Choroid plexus epithelial cell (primary cell): ENCODE results near the gene EEF2K.
"Not testable (repeated sequence)": the region's sequence is repeated elsewhere in the genome, so short reads cannot be mapped to it uniquely, and the experiment has no call there.

ENCODE experiments used
- DNase-seq: peaks from one replicate; pipeline ENCODE4 v3.0.0-alpha.2; 2010; ENCODE audit warnings: low read depth
- H3K4me3 ChIP-seq: 2 replicates; pipeline ENCODE4 v1.5.1; 2011; ENCODE audit warnings: low read depth, mild to moderate bottlenecking, control low read depth, low read length, moderate library complexity
- TF ChIP-seq, protein P1 (sequence below): conservative IDR thresholded peaks from 2 replicates; pipeline ENCODE4 v1.5.1; 2011; ENCODE audit warnings: low read depth, mild to moderate bottlenecking, control low read depth, inconsistent platforms, low read length, moderate library complexity

The EEF2K gene

DNA sequence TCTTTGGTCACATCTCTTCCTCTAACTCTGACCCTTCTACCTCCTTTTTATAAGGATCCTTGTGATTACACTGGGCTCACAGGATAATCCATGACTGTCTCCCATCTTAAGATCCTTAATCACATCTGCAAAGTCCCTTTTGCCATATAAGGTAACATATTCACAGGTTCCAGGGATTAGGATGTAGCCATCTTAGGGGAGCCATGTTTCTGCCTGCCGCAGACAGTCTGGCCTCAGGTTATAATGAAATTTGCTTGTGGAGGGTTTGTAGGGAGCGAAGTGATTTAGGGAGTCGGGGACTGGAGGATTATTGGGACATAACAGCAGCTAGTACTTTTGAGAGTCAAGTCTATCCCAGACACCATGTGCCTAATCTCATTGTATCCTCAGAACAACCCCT, 7.7 kb downstream of the EEF2K start:
- H3K4me3 ChIP-seq, result no peak overlapping the region
- DNase-seq, result no peak
- TF ChIP-seq, protein P1, sequence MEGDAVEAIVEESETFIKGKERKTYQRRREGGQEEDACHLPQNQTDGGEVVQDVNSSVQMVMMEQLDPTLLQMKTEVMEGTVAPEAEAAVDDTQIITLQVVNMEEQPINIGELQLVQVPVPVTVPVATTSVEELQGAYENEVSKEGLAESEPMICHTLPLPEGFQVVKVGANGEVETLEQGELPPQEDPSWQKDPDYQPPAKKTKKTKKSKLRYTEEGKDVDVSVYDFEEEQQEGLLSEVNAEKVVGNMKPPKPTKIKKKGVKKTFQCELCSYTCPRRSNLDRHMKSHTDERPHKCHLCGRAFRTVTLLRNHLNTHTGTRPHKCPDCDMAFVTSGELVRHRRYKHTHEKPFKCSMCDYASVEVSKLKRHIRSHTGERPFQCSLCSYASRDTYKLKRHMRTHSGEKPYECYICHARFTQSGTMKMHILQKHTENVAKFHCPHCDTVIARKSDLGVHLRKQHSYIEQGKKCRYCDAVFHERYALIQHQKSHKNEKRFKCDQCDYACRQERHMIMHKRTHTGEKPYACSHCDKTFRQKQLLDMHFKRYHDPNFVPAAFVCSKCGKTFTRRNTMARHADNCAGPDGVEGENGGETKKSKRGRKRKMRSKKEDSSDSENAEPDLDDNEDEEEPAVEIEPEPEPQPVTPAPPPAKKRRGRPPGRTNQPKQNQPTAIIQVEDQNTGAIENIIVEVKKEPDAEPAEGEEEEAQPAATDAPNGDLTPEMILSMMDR, result no peak

DNA sequence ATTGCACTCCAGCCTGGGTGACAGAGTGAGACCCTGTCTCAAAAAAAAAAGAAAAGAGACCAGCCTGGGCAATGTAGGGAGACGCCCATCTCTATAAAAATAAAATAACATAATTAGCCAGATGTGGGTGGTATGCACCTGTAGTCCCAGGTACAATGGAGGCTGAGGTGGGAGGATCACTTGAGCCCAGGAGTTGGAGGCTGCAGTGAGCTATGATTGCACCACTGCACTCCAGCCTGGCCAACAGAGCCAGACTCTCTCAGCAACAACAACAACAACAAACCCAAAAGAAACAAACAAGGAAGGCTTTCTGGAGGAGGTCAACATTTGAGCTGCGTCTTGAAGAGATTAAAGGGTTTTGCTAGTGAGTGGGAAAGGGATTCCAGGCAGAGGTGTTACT, 8.3 kb downstream of the EEF2K start:
- TF ChIP-seq, protein P1, result no peak
- no peak overlapping the region for H3K4me3 ChIP-seq
- no peak for DNase-seq

- no peak overlapping the region for H3K4me3 ChIP-seq
- TF ChIP-seq, protein P1, result no peak
- DNase-seq, result no peak
Measured at GRCh38 chr16:22214889-22215288, 8.8 kb downstream of the EEF2K start.

DNA sequence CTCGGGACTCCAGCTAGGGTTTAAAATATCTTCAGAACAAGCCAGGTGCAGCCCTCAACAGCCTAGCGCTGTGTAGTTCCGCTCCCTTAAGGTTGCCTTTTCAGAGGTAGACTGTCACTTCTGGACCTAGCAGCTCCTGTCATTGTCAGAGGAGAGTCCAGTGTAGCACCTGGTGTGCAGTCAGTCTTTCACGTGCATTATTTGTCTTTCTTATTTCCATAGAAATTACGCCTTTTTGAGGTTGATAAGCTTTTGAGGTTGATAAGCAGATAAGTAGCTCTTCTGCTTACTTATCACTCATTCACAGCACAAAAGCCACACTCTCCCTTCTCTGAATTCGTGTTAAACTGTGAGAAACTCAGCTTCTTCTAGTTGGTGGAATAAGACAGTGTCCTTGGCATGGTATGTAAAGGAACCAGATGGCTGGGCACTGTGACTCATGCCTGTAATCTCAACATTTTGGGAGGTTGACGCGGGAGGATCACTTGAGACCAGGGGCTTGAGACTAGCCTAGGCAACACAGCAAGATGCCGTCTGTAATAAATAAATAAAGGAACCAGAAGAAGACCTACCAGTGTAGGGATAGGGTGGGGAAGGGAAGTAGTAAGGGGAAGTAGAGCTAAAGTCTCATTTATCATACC, 10.2 kb downstream of the EEF2K start:
- no peak for DNase-seq
- H3K4me3 ChIP-seq, result no peak overlapping the region
- TF ChIP-seq, protein P1, result no peak

- not testable (repeated sequence) for H3K4me3 ChIP-seq
Measured at GRCh38 chr16:22216832-22217225, 10.8 kb downstream of the EEF2K start.

DNA sequence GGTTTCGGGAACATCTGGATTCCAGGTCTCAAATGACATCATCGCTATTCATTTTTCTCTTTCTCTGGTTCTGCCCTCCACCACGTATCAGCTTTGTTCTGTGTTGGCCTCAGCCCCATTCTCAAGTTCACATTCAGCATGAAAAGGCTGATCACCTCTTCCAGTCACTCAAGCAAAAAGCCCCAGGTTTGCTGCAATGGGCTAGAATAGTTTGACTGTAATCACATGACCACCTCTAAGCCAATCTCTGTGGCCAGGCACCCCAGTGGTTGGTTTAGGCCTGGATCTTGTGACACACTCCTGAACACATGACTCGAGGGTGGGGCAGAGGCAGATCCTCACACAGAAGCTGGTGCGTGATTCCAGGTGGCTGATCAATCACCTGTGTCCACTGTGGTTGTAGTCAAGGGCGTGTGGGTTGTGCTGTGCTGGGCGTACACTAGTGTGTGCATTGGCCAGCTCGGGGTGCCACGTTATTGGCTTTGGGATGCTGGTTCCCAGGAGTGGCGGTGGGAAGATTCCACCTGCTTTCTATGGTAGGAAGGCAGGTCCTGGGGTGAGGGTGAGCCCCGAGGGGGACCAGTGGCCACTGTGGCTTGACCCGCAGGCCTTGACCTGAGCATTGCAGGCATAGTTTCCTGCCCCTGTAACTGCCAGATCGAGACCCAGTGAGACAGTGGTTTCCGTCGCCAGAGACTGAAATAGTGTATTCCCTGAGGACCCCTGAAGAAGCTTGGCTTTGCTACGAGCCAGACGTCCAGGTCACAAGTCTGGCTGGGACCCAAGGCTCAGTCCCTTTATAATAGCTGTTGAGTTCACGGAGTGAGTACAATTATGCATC, 12.0 kb downstream of the EEF2K start:
- DNase-seq, result no peak
- no peak overlapping the region for H3K4me3 ChIP-seq
- TF ChIP-seq, protein P1, result no peak

More at GRCh38 chr16:22216832-22217225, 10.8 kb downstream of the EEF2K start:
- not testable (repeated sequence) for DNase-seq

DNA sequence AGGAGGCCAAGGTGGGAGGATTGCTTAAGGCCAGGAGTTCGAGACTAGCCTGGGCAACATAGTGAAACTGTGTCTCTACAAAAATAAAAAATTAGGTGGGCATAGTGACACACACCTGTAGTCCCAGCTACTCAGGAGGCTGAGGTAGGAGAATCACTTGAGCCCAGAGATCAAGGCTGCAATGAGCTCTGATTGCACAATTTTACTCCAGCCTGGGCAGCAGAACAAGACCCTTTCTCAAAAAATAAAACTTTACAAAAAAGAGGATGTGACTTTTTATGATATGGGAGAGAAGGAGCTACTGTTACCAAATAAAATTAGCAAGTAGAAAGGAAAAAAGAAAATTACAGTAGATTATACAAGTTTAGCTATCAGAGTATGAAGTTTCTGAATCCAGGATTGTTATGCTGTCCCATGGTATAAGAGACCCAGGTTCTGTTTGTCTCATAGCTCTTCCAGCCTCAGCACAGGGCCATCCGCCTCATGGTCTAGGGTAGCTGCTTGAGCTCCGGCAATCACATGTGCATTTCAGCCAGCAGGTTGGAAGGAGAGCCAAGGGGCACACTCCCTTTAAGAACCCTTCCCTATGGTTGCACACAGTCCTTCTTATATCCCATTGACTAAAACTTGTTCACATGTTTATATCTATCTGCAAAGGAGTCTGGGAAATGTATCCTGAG, 13.5 kb downstream of the EEF2K start:
- TF ChIP-seq, protein P1, result no peak
- H3K4me3 ChIP-seq, result no peak overlapping the region
- DNase-seq, result no peak
